Upper lobe of left lung (tissue), 4 donors: ENCODE measurements around the gene FCER2.

Experiments
- CTCF ChIP-seq, 6 experiments: fragments of 450-650 bp in 4 of 6; fragments of 200-600 bp in 2 of 6; sonication (generic) in 2 of 6; IDR thresholded peaks; one replicate each; pipeline ENCODE4 v1.5.1; 2016 to 2019; ENCODE audit warnings: antibody characterized with exemption in 6 of 6
- EP300 ChIP-seq, 4 donors: sonication (generic); formaldehyde crosslinking; IDR thresholded peaks; one replicate each; pipeline ENCODE4 v1.5.1; 2017; ENCODE audit warnings: antibody characterized with exemption in 4 of 4, control low read depth in 2 of 4
- POLR2AphosphoS5 ChIP-seq, 2 donors: sonication (generic); formaldehyde crosslinking; IDR thresholded peaks; one replicate each; pipeline ENCODE4 v1.5.1; 2017; ENCODE audit warnings: antibody characterized with exemption in 2 of 2

DNA sequence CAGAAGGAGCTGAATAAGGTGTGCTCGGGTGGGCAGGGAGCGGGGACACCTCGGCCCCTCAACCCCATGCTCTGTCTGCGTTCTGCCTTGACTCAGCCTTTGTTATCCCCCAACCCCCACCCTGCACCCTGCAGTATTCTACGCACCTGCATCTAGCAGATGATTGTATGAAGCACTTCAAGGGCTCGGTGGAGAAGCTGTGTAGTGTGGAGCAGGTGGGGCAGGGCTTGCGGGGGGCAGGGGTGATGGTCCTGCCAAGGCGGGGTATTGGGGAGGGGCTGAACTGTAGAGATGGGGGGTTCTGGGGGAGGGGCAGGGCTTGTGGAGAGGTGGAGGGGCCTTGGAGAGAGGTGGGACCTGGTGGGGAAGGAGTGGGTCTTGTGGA lies 58.9 kb downstream of the FCER2 start:
- TF ChIP-seq CTCF (IDR thresholded peaks at IDR 0.05) (no peak), POLR2AphosphoS5 (IDR thresholded peaks at IDR 0.05) (no peak), EP300 (IDR thresholded peaks at IDR 0.05) (no peak)
